Endothelial cell of umbilical vein (primary cell): ENCODE results near the gene FANCD2. TPM values are rescaled to one million over a fixed set of nuclear protein-coding genes. Genes with fewer than 3 reads are reported as not detected.
"Not testable (repeated sequence)": the region's sequence is repeated elsewhere in the genome, so short reads cannot be mapped to it uniquely, and the experiment has no call there.

Experiments used
- BruUV-seq: library from RNA; stranded (reverse); fragments of 400-500 nt; replicated peaks from 2 replicates; lab custom pipeline; 2021; lab: Mats Ljungman, UMichigan
- CTCF ChIA-PET: fragments of 300-600, 350-600 bp; sonication (Branson Sonifier 250); formaldehyde crosslinking; loops from one replicate; lab custom pipeline; 2021; ENCODE audit warnings: antibody characterized with exemption, inconsistent platforms; lab: Charles Lee
- POLR2A ChIA-PET: fragments of 300-600, 350-600 bp; sonication (Branson Sonifier 250); formaldehyde crosslinking; loops from one replicate; lab custom pipeline; 2021; ENCODE audit warnings: antibody characterized with exemption, inconsistent platforms; lab: Charles Lee
- DNase-seq: peaks from one replicate; pipeline ENCODE4 v3.0.0-alpha.2; 2011; ENCODE audit warnings: low read depth, low spot score
- FAIRE-seq: peaks from 2 replicates; lab custom pipeline; 2011; peaks lifted over from hg19 to GRCh38; lab: Jason Lieb, UNC
- H2AFZ ChIP-seq: 2 replicates; pipeline ENCODE4 v1.6.0; 2012; ENCODE audit warnings: low read depth, low read length, control low read depth, inconsistent platforms
- H3K27ac ChIP-seq: 2 replicates; pipeline ENCODE4 v1.5.1; 2011; ENCODE audit warnings: low read depth, mild to moderate bottlenecking, control low read depth, low read length, moderate library complexity; ENCODE audit not compliant: insufficient read depth
- H3K27me3 ChIP-seq, 2 experiments: 2 replicates each; pipeline versions ENCODE4 v1.6.0 to v1.6.1; 2011; ENCODE audit warnings: low read length in 2 of 2, mixed read lengths in 1 of 2; ENCODE audit not compliant: control insufficient read depth in 2 of 2, insufficient read depth in 2 of 2
- H3K36me3 ChIP-seq, 2 experiments: 2 replicates in 1 of 2; 3 replicates in 1 of 2; pipeline ENCODE4 v1.5.1; 2011; ENCODE audit warnings: low read length in 2 of 2, mild to moderate bottlenecking in 1 of 2, moderate library complexity in 1 of 2; ENCODE audit not compliant: control insufficient read depth in 2 of 2, insufficient read depth in 2 of 2; ENCODE audit errors: extremely low read depth in 1 of 2
- H3K4me1 ChIP-seq: 3 replicates; pipeline ENCODE4 v1.5.1; 2011; ENCODE audit warnings: mild to moderate bottlenecking, low read length; ENCODE audit not compliant: control insufficient read depth, insufficient read depth; ENCODE audit errors: extremely low read depth
- H3K4me2 ChIP-seq: 2 replicates; pipeline ENCODE4 v1.6.1; 2011; ENCODE audit warnings: low read length, control low read depth, mixed read lengths; ENCODE audit not compliant: insufficient read depth
- H3K4me3 ChIP-seq, 3 experiments: fragments of 200-600 bp in 1 of 3; sonication (generic), shearing (Covaris generic) in 1 of 3; replicated peaks in 1 of 3; 2 replicates each; pipeline ENCODE4 v1.5.1; 2011 to 2016; ENCODE audit warnings: control low read depth in 3 of 3, low read length in 3 of 3, mild to moderate bottlenecking in 2 of 3, inconsistent platforms in 1 of 3, low read depth in 1 of 3, moderate library complexity in 1 of 3; ENCODE audit not compliant: insufficient read depth in 1 of 3
- H3K79me2 ChIP-seq: 2 replicates; pipeline ENCODE4 v1.6.0; 2012; ENCODE audit warnings: low read length, inconsistent platforms; ENCODE audit not compliant: control insufficient read depth, insufficient read depth
- H3K9ac ChIP-seq: replicated peaks from 2 replicates; pipeline ENCODE3; 2011; ENCODE audit warnings: low read length, control low read depth; ENCODE audit not compliant: insufficient read depth; ENCODE audit errors: extremely low read depth
- H3K9me1 ChIP-seq: replicated peaks from 3 replicates; pipeline ENCODE4 v1.6.0; 2011; ENCODE audit warnings: mild to moderate bottlenecking, low read length; ENCODE audit not compliant: control insufficient read depth, insufficient read depth; ENCODE audit errors: extremely low read depth
- H3K9me3 ChIP-seq: replicated peaks from 2 replicates; pipeline ENCODE4 v1.5.1; 2012; ENCODE audit warnings: low read length, inconsistent platforms; ENCODE audit not compliant: control insufficient read depth, insufficient read depth
- H4K20me1 ChIP-seq: replicated peaks from 2 replicates; pipeline ENCODE3; 2011; ENCODE audit warnings: mild to moderate bottlenecking, low read length; ENCODE audit not compliant: control insufficient read depth, insufficient read depth; ENCODE audit errors: extremely low read depth
- GATA2 ChIP-seq: IDR thresholded peaks from 2 replicates; pipeline ENCODE4 v1.7.0; 2011; ENCODE audit warnings: low read depth, mild to moderate bottlenecking, moderate library complexity, mixed read lengths, low read length; ENCODE audit not compliant: insufficient read length, insufficient read depth
- MYC ChIP-seq: IDR thresholded peaks from one replicate; pipeline ENCODE4 v1.6.1; 2011; ENCODE audit warnings: mild to moderate bottlenecking, low read depth, low read length
- POLR2AphosphoS5 ChIP-seq: IDR thresholded peaks from 2 replicates; pipeline ENCODE4 v1.6.1; 2012; ENCODE audit warnings: low read depth, mild to moderate bottlenecking, control low read depth, low read length, moderate library complexity; ENCODE audit not compliant: insufficient read depth
- dilution Hi-C: fragments of 300-500 bp; cut with MboI; formaldehyde crosslinking; loops from one replicate; pipeline ENCODE4 v1.15.0; 2019; ENCODE audit warnings: low sequenced_read_pairs; ENCODE audit not compliant: extremely low pct_ligation_motif_present
- intact Hi-C: fragments of 100-400 bp; cut with micrococcal nuclease; formaldehyde crosslinking; loops from one replicate; pipeline ENCODE4 v1.10.0; 2022
- polyA plus RNA-seq, 4 experiments: library from polyadenylated mRNA; depleted of rRNA in 3 of 4; stranded (reverse) in 3 of 4; unstranded in 1 of 4; fragments of >200 nt; gene quantifications; 2 replicates each; pipeline versions ENCODE4 v1.2.1 to v1.2.3, GENCODE V29; 2011 to 2012; ENCODE audit warnings: missing spikeins in 1 of 4
- total RNA-seq: library from RNA; stranded (reverse); gene quantifications from 2 replicates; pipeline ENCODE4 v1.2.3, GENCODE V29; 2021

Gene FANCD2
- total and polyA plus RNA-seq, 2 donors (not counting 3 experiments of a cell fraction or from before 2014, with no cell fraction given), result 8.2 to 26.8 TPM

DNA sequence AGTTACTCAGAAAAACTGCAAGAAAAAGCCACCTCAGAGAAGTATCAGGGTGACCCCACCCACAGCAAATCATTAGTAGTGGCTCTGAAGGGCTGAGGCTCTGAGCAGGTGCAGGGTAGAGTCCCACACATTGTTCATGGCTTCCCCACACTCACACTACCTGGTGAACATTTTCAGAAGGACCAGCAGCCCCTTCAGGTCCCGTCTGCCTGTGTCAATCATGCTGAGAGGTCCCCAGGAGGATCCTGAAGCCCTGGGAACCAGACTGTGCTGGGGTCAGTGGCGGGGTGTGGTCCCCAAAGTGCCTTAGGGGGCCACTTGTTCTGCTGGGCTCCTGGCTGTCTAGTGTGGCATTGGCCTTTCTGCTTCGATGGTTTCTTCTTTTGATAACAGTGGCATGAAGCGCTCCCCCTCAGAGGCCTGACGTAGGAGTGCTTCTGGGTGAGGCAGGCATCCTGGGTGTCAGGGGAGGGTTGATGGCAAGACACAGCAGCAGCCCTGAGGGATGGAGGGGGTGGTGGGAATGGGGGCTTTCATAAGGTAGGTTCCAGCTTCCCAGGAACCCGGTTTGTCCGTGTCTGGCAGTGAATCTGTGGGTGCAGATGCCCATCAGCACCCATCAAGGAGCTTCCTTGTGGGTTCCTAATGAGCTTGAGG lies 19.0 kb upstream of the FANCD2 start:
- Histone ChIP-seq H2AFZ (no peak overlapping the region), H3K4me2 (no peak overlapping the region), H3K36me3 (no peaks in the 10 kb centered on the region), H3K9me1 (no peaks in the 10 kb centered on the region), H3K9me3 (no peaks in the 10 kb centered on the region), H4K20me1 (no peaks in the 10 kb centered on the region), H3K4me1 (peaks cover 12% of the 10 kb centered on the region), H3K27ac (no peak overlapping the region), H3K4me3 (no peak overlapping the region), H3K79me2 (no peaks in the 10 kb centered on the region), H3K27me3 (no peaks in the 10 kb centered on the region), H3K9ac (no peak overlapping the region)
- CTCF ChIA-PET, result no interaction called here
- DNase-seq, result no peak
- dilution Hi-C loops, result no loop called here
- intact Hi-C loops, result no loop called here
- BruUV-seq, result no TSS peak
- POLR2A ChIA-PET, result no interaction called here
- TF ChIP-seq MYC (no peak), GATA2 (no peak), POLR2AphosphoS5 (no peak)
- FAIRE-seq, result no peak

DNA sequence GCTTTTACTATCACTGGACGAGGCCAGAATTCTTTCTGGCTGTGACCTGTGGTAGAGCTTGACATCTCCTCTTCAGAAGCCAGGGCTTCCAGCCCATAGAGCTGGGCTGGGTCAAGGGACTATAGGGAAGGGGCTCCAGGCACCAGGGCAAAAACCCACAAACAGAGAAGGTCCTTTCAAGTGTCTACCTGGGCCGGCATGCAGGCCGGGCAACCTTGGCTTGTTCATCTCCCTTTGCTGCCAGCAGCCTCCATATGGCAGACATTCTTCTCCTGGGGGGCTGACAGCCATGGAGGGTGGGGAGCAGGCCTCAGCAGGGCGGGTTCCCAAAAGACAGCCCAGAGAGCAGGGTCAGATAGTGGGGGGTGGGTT lies 18.0 kb upstream of the FANCD2 start:
- CTCF ChIA-PET, H3K79me2 ChIP-seq, FAIRE-seq, H2AFZ ChIP-seq, H3K9me3 ChIP-seq, intact Hi-C loops, H3K36me3 ChIP-seq, H3K9ac ChIP-seq, DNase-seq, H3K27ac ChIP-seq, H3K9me1 ChIP-seq, H4K20me1 ChIP-seq, POLR2A ChIA-PET, H3K4me3 ChIP-seq, H3K4me2 ChIP-seq, H3K27me3 ChIP-seq, BruUV-seq, dilution Hi-C loops: not testable (repeated sequence)
- peaks cover 12% of the 10 kb centered on the region for H3K4me1 ChIP-seq
